GM12892 (cell line): ENCODE data around the gene HAUS2.

Source experiments
- DNase-seq: peaks from one replicate; pipeline ENCODE4 v3.0.0; 2011; ENCODE audit not compliant: insufficient read length
- FAIRE-seq: peaks from 2 replicates; lab custom pipeline; 2011; peaks lifted over from hg19 to GRCh38; lab: Jason Lieb, UNC
- POLR2A ChIP-seq: IDR thresholded peaks from 2 replicates; pipeline ENCODE4 v1.6.1; 2011; ENCODE audit warnings: low read depth, low read length, control low read depth
- POLR2AphosphoS5 ChIP-seq: IDR thresholded peaks from 2 replicates; pipeline ENCODE4 v1.6.1; 2011; ENCODE audit warnings: low read depth, low read length, control low read depth
- TAF1 ChIP-seq: IDR thresholded peaks from 2 replicates; pipeline ENCODE4 v1.6.1; 2011; ENCODE audit warnings: low read depth, mild to moderate bottlenecking, control low read depth, low read length, borderline replicate concordance

HAUS2 gene

GRCh38 chr15:42602501-42602900 lies 53.9 kb downstream of the HAUS2 start:
- TF ChIP-seq TAF1: no peak
- no peak for TF ChIP-seq POLR2A
- FAIRE-seq (no peak), DNase-seq (no peak)

DNA sequence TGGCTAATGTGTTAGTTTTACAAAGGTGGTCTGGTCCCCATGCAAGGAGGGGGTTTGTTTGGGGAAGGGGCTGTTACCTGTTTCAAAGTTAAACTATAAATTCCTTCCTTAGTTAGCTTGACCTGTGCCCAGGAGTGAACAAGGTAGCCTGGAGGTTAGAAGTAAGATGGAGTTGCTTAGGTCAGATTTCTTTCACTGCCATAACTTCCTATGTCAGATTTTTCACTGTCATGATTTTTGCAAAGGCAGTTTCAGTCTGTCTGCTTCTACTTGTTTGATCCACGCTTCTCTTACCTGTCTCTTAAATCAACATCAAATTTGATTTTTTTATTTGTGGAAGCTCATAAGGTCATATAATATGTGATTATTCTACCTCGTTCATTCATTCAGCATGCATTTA lies 55.3 kb downstream of the HAUS2 start:
- no peak for DNase-seq
- no peak for FAIRE-seq
- TF ChIP-seq TAF1 (no peak), POLR2AphosphoS5 (no peak), POLR2A (no peak)

DNA sequence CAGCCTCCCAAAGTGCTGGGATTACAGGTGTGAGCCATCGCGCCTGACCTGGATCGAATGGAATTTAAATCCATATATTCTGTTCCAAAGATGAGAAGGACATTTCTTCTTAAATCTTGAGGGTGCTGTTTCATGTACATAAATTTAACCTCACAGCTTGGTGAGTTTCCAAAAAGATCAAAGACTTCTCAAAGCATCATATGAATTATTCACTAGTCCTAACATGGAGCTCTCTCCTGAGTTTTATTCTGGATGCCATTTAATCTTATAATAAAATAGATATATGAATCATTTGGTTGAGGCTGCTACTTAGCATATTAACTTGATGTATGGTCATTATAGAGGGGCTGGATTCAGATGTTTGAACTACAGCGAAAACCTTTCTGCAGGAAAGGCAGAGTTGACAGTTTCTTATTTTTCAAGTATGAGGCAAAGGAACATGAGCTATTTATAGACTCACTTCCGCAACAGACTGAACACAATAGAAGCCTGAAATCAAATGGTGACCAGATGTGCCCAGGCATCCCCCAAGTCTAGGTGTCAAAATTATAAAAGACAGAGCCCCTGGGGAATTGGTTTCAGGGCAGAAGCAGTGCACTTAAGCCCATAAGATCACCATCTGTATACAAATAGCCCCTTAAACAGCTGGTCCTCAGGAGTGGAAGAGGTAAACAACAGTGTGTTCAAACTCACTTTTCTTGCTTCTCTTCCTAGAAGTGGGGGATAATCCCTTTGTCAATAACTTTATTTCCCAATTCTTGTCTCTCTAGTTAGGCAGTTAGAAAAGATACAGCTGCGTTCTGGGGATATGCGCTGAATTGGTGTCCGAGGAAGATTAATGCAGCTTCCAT lies 56.5 kb downstream of the HAUS2 start:
- TF ChIP-seq POLR2A: no peak
- FAIRE-seq: peak; percentile 9
- no peak for DNase-seq

DNA sequence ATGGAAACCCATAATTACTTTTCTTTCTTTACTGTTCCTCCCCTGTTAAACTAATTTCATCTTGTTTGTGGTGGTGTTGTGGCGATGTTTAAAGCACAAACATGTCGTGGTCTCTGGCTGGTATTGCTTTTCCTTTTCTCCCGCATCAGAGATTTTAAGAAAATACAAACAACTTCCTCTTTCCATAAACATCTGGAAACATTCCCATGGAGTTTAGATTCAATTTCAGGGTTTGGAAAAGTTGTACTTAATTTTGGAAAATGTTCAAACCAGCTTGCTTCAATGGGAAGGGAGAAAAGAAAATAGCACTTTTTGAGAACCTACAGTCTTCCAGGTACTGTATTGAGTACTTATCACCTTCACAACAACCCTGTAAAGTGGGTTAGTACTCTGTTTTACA lies 57.2 kb downstream of the HAUS2 start:
- FAIRE-seq (peak; percentile 67), DNase-seq (no peak)
- TF ChIP-seq POLR2AphosphoS5 (no peak), POLR2A (no peak), TAF1 (no peak)

GRCh38 chr15:42608110-42608531 lies 59.5 kb downstream of the HAUS2 start:
- TF ChIP-seq POLR2AphosphoS5 (no peak), POLR2A (no peak), TAF1 (no peak)
- FAIRE-seq (peak; percentile 84), DNase-seq (no peak)

- FAIRE-seq: peak; percentile 50
- TF ChIP-seq TAF1: no peak
- TF ChIP-seq POLR2AphosphoS5: no peak
- no peak for TF ChIP-seq POLR2A
- DNase-seq: no peak
These were observed 60.3 kb downstream of the HAUS2 start for GRCh38 chr15:42608752-42609488.

GRCh38 chr15:42611532-42611931 lies 62.9 kb downstream of the HAUS2 start:
- FAIRE-seq (no peak), DNase-seq (no peak)
- TF ChIP-seq POLR2AphosphoS5 (no peak), TAF1 (no peak), POLR2A (no peak)

DNA sequence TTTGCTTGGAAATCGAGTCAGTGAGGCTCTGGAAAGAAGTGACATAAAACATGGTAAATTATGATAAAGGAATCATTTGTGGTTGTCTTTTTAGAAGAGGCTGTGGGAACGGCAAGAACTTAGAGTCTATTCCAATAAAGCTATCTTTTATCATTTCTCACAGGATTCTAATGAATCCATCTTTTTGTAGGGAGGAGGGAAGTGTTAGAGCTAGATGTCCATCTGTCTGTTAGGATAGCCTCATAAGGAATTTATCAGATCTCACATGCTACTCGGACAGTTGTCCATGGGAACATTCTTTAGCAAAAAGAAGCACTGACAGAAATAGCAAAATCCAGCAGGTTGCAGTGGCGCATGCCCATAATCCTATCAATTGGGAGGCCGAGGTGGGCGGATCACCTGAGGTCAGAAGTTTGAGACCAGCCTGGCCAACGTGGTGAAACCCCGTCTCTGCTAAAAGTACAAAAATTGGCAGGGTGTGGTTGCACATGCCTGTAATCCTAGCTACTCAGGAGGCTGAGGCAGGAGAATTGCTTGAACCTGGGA lies 63.8 kb downstream of the HAUS2 start:
- FAIRE-seq: no peak
- TF ChIP-seq TAF1 (no peak), POLR2AphosphoS5 (no peak), POLR2A (no peak)

DNA sequence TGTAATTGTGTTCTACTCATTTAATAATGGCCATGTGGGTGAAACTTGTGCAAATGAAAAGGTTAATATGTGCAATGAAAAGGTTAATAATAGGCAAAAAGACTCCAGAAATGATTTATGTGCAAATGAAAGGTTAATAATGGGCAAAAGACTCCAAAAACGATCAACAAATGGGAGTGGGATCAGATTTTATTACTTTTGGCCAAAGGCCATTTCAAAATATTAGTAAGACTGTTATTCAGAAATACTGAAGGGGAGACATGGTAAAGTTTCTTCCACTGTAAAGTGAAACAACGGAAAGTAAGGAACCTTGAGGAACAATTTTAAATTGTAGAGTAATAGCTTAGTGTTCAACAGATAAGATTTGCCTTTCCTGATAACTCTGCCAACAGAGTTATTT lies 67.5 kb downstream of the HAUS2 start:
- no peak for DNase-seq
- no peak for TF ChIP-seq TAF1
- TF ChIP-seq POLR2A: no peak
- no peak for TF ChIP-seq POLR2AphosphoS5
- FAIRE-seq: no peak

More for the DNA sequence above, 63.8 kb downstream of the HAUS2 start:
- DNase-seq: no peak
